ENCODE measurements around the gene ITGB3. TPM values are rescaled to one million over a fixed set of nuclear protein-coding genes. Genes with fewer than 3 reads are reported as not detected.

ITGB3 gene
- total RNA-seq, 1 experiment from 2014 or later = 0.48 TPM

GRCh38 chr17:47315451-47316266 is 62.0 kb downstream of the ITGB3 start:
- Histone ChIP-seq H3K4me3 (ENCODE audit: low read depth, low read length) (no peak overlapping the region), H3K27me3 (replicated peaks; ENCODE audit: control insufficient read depth, insufficient read depth, low read length) (no peaks in the 10 kb centered on the region), H3K9me3 (no peaks in the 10 kb centered on the region), H3K36me3 (ENCODE audit: control insufficient read depth, insufficient read depth, low read length) (no peaks in the 10 kb centered on the region), H3K4me1 (peaks cover 11% of the 10 kb centered on the region; the same call in 1 of the 2 replicates)
- Mint-ChIP-seq H3K27ac (ENCODE audit: unreplicated experiment) (no peak overlapping the region), H3K4me3 (ENCODE audit: unreplicated experiment) (no peak overlapping the region), H3K27me3 (ENCODE audit: insufficient read depth, unreplicated experiment) (no peaks in the 10 kb centered on the region), H3K36me3 (ENCODE audit: insufficient read depth, unreplicated experiment) (no peaks in the 10 kb centered on the region), H3K4me1 (ENCODE audit: low read depth, unreplicated experiment) (no peaks in the 10 kb centered on the region), H3K9me3 (ENCODE audit: unreplicated experiment) (no peaks in the 10 kb centered on the region)
- CTCF ChIA-PET = interaction anchor here (0.7 to 2.2 kb wide), 14 partner anchors 8 to 230 kb away, joined by 3 to 17 read pairs (median 5); partner anchors contain the start of genes CDC27, EFCAB13 and ITGB3
- POLR2A ChIA-PET = no interaction called here
- peak in 1 of 2 experiments; percentile 57 for DNase-seq
- TF ChIP-seq, protein P1, sequence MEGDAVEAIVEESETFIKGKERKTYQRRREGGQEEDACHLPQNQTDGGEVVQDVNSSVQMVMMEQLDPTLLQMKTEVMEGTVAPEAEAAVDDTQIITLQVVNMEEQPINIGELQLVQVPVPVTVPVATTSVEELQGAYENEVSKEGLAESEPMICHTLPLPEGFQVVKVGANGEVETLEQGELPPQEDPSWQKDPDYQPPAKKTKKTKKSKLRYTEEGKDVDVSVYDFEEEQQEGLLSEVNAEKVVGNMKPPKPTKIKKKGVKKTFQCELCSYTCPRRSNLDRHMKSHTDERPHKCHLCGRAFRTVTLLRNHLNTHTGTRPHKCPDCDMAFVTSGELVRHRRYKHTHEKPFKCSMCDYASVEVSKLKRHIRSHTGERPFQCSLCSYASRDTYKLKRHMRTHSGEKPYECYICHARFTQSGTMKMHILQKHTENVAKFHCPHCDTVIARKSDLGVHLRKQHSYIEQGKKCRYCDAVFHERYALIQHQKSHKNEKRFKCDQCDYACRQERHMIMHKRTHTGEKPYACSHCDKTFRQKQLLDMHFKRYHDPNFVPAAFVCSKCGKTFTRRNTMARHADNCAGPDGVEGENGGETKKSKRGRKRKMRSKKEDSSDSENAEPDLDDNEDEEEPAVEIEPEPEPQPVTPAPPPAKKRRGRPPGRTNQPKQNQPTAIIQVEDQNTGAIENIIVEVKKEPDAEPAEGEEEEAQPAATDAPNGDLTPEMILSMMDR (IDR thresholded peaks at IDR 0.05; ENCODE audit: insufficient read depth in 1 of 2, low read depth in 1 of 2, low read length in 1 of 2, severe bottlenecking in 1 of 2, unreplicated experiment in 1 of 2) = peak; percentile 82 to 87
- intact Hi-C loops (cut with micrococcal nuclease; ENCODE audit: unreplicated experiment) = loop anchor here (1.0 kb wide), 2 partner anchors 61 to 86 kb away; no protein-coding TSS in a partner anchor
- BruUV-seq (replicated peaks) = no TSS peak

GRCh38 chr17:47316311-47316710 is 62.7 kb downstream of the ITGB3 start:
- POLR2A ChIA-PET = no interaction called here
- peak in 1 of 2 experiments; percentile 13 for DNase-seq
- no TSS peak for BruUV-seq (replicated peaks)

GRCh38 chr17:47317119-47317518 is 63.5 kb downstream of the ITGB3 start:
- DNase-seq = no peak
- no peaks in the 10 kb centered on the region for H3K9me3 ChIP-seq
- H3K27me3 ChIP-seq (replicated peaks; ENCODE audit: control insufficient read depth, insufficient read depth, low read length) = no peaks in the 10 kb centered on the region
- ChIA-PET POLR2A (no interaction called here), CTCF (no interaction called here)
- peaks cover 11% of the 10 kb centered on the region; the same call in 1 of the 2 replicates for H3K4me1 ChIP-seq
- no peaks in the 10 kb centered on the region for H3K4me1 Mint-ChIP-seq (ENCODE audit: low read depth, unreplicated experiment)
- no peaks in the 10 kb centered on the region for H3K9me3 Mint-ChIP-seq (ENCODE audit: unreplicated experiment)
- intact Hi-C loops (cut with micrococcal nuclease; ENCODE audit: unreplicated experiment) = no loop called here
- no peaks in the 10 kb centered on the region for H3K36me3 Mint-ChIP-seq (ENCODE audit: insufficient read depth, unreplicated experiment)
- no peaks in the 10 kb centered on the region for H3K27me3 Mint-ChIP-seq (ENCODE audit: insufficient read depth, unreplicated experiment)
- H3K4me3 Mint-ChIP-seq (ENCODE audit: unreplicated experiment) = no peak overlapping the region
- no TSS peak for BruUV-seq (replicated peaks)
- H3K4me3 ChIP-seq (ENCODE audit: low read depth, low read length) = no peak overlapping the region
- H3K27ac Mint-ChIP-seq (ENCODE audit: unreplicated experiment) = no peak overlapping the region
- no peaks in the 10 kb centered on the region for H3K36me3 ChIP-seq (ENCODE audit: control insufficient read depth, insufficient read depth, low read length)
- TF ChIP-seq, protein P1 (IDR thresholded peaks at IDR 0.05; ENCODE audit: insufficient read depth in 1 of 2, low read depth in 1 of 2, low read length in 1 of 2, severe bottlenecking in 1 of 2, unreplicated experiment in 1 of 2) = no peak

More at GRCh38 chr17:47316311-47316710, 62.7 kb downstream of the ITGB3 start:
- CTCF ChIA-PET = interaction anchor here (1.4 kb wide), 1 partner anchor 64 kb away, joined by 6 read pairs; no protein-coding TSS in a partner anchor
- H3K36me3 ChIP-seq (ENCODE audit: control insufficient read depth, insufficient read depth, low read length) = no peaks in the 10 kb centered on the region
- H3K9me3 Mint-ChIP-seq (ENCODE audit: unreplicated experiment) = no peaks in the 10 kb centered on the region
- H3K4me3 Mint-ChIP-seq (ENCODE audit: unreplicated experiment) = no peak overlapping the region
- no peaks in the 10 kb centered on the region for H3K27me3 ChIP-seq (replicated peaks; ENCODE audit: control insufficient read depth, insufficient read depth, low read length)
- TF ChIP-seq, protein P1 (IDR thresholded peaks at IDR 0.05; ENCODE audit: insufficient read depth in 1 of 2, low read depth in 1 of 2, low read length in 1 of 2, severe bottlenecking in 1 of 2, unreplicated experiment in 1 of 2) = no peak
- H3K4me1 Mint-ChIP-seq (ENCODE audit: low read depth, unreplicated experiment) = no peaks in the 10 kb centered on the region
- no peak overlapping the region for H3K4me3 ChIP-seq (ENCODE audit: low read depth, low read length)
- peaks cover 11% of the 10 kb centered on the region; the same call in 1 of the 2 replicates for H3K4me1 ChIP-seq
- intact Hi-C loops (cut with micrococcal nuclease; ENCODE audit: unreplicated experiment) = no loop called here
- no peaks in the 10 kb centered on the region for H3K9me3 ChIP-seq
- no peak overlapping the region for H3K27ac Mint-ChIP-seq (ENCODE audit: unreplicated experiment)
- no peaks in the 10 kb centered on the region for H3K36me3 Mint-ChIP-seq (ENCODE audit: insufficient read depth, unreplicated experiment)
- H3K27me3 Mint-ChIP-seq (ENCODE audit: insufficient read depth, unreplicated experiment) = no peaks in the 10 kb centered on the region
